GM21737 (cell line): ENCODE data around the gene UGT1A10.
"Not testable (repeated sequence)": the region's sequence is repeated elsewhere in the genome, so short reads cannot be mapped to it uniquely, and the experiment has no call there.

Experiments
- ATAC-seq: cut with Tn5 transposase; IDR thresholded peaks from one replicate; pipeline ENCODE4 v1.9.1; 2021; ENCODE audit warnings: mild to moderate bottlenecking, moderate library complexity; ENCODE audit not compliant: unreplicated experiment

Gene UGT1A10

GRCh38 chr2:233691443-233692433 lies 55.5 kb downstream of the UGT1A10 start:
- no peak for ATAC-seq

DNA sequence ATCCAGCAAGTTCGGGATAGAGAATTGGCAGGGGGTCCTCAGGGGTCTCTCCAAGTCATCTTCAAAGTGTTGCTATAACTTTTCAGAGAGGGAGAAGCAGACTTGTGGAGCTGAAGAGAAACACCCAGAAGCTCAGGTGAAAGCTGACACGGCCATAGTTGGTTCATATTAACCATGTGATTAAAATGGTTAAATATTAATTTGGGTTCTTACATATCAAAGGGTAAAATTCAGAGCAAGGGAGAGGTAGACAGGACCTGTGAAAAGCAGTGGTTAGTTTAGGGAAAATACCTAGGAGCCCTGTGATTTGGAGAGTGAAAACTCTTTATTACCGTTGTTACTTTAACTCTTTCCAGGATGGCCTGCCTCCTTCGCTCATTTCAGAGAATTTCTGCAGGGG lies 56.4 kb downstream of the UGT1A10 start, which contains the start of gene UGT1A6:
Gene UGT1A6 (plus strand): TSS at position 243 of the 400 bp plus-strand sequence. CDS start 115 bp downstream, at position 358.
- no peak for ATAC-seq

- no peak for ATAC-seq
Observed at GRCh38 chr2:233693963-233694362, 57.7 kb downstream of the UGT1A10 start.

- no peak for ATAC-seq
Observed at GRCh38 chr2:233698740-233699139, 62.5 kb downstream of the UGT1A10 start.

DNA sequence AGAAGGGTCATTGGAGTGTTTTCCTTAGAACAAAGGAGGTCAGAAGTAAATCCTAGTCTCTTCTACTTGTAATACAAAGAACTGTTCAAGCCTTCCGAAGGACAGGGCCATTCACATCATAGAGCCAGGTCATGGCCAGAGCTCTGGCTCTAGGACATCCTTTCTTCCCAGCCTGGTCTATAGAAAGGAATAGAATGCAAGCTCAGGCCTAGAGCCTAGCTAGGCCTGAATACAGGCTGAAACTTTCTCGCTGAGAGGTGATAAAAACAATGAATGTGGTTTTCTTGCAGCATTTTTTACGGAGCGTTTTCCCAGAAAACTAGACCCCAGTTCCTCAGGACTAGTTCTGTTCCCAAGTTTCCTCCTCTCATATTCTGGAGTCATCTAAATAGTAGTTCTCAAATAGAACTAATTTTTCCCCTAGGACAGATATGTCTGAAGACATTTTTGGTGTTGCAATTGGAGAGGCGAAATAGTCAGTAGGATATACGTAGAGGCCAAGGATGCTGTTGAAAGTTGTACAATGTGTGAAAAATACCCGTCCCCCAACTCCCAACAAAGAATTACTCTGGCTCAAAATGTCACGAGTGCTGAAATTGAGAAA lies 63.3 kb downstream of the UGT1A10 start:
- no peak for ATAC-seq

DNA sequence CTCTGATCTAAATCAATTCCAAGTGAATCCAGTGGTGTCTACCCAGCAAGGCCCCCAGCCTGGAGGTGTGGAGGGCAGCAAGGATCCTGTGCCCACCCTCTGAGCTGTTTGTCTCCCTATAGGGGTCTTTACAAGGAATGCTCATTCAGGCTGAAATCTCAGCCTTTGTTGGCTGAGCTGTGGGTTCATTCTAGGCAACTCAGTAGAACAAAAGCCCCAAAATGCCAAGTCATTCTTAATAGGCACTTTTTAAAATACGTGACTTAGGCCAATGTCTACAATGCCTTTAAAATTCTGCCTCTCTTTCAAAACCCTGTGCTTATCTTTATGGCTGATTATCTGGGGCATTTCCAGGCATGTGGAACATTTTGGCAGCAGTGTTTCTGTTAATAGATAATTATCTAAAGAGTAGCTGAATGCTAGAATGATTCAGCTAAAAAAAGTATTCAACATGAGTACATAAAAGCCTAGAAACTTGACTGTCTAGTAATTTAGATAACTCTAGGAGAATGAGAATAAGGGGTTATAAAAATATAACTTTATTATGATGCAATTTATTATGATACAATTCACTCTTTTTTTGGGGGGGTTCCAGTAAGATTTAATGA lies 63.9 kb downstream of the UGT1A10 start:
- no peak for ATAC-seq

- ATAC-seq: not testable (repeated sequence)
Observed at GRCh38 chr2:233700842-233701241, 64.6 kb downstream of the UGT1A10 start.

GRCh38 chr2:233702238-233702637 lies 66.0 kb downstream of the UGT1A10 start:
- no peak for ATAC-seq

DNA sequence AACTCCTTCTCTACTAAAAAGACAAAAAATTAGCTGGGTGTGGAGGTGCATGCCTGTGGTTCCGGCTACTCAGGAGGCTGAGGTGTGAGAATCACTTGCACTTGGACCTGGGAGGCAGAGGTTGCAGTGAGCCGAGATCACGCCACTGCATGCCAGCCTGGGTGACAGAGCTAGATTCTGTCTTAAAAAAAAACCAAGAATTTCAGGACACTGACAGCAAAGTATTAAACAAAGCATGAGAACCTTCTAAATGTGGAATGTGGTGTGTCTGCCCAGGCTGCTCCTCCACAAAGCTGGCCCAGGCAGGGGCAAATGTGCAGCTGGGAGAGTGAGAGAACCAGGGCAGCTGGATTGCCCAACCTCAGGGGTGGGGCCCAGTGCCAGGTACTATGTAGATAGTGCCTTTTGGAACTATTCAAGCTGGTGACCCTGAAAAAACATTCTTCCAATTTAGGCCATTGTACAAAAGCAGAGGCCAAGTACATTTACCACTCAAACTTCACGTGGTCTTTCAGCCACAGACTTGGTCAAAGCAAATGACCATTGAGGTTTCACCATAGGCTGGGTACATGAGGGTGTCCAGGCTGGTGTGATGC lies 69.8 kb downstream of the UGT1A10 start:
- no peak for ATAC-seq

GRCh38 chr2:233706720-233707119 lies 70.5 kb downstream of the UGT1A10 start:
- no peak for ATAC-seq

DNA sequence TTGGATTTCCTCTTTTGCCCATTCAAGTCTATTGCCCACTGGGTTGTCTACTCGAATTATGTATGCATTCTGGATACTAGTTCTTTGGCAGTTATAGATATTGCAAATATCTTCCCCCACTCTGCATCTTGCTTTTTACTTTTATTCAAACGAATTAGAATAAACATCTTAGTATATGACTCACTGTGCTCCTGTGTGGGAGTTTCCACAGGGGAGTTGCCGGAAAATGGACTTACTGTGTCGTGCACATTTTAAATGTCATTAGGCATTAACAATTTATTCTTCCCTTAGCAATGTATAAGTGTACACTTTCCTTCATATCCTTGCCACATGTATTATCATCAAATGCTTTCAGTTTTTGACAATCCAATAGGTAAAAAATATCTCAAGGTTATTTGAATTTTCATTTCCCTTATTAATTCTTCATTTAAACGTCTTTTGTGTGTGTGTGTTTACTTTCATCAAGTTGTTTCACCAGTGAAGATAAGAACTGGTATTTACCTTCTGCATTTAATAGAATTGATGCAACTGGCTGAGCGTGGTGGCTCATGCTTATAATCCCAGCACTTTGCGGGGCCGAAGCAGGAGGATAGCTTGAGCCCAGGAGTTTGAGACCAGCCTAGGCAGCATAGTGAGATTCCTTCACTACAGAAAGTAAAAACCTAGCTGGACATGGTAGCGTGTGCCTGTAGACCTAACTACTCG lies 71.8 kb downstream of the UGT1A10 start:
- ATAC-seq: no peak

- ATAC-seq: no peak
Observed at GRCh38 chr2:233708942-233709341, 72.7 kb downstream of the UGT1A10 start.

- no peak for ATAC-seq
Observed at GRCh38 chr2:233711312-233712008, 75.2 kb downstream of the UGT1A10 start.

DNA sequence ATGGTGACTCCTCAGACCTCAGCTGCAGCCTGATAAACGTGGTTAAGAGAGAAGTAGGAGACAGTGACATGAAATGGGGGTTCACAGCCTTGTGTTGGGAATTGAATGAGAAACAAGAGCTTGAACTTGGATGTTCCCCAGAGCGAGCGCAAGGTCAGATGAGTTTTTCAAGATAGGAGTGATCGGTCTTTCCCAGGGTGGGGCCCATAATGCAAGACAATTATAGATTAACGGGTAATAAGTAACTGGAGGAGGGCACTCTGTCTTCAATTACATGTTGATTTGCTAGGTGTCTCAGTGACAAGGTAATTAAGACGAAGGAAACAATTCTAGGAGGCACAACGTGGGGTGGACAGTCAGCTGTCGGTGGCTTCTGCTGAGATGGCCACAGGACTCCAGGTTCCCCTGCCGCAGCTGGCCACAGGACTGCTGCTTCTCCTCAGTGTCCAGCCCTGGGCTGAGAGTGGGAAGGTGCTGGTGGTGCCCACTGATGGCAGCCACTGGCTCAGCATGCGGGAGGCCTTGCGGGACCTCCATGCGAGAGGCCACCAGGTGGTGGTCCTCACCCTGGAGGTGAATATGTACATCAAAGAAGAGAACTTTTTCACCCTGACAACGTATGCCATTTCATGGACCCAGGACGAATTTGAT lies 76.5 kb downstream of the UGT1A10 start, which contains the start of gene UGT1A5:
Gene UGT1A5 (plus strand): TSS at position 297 of the 651 bp plus-strand sequence. CDS start 85 bp downstream, at position 382.
- ATAC-seq: no peak

DNA sequence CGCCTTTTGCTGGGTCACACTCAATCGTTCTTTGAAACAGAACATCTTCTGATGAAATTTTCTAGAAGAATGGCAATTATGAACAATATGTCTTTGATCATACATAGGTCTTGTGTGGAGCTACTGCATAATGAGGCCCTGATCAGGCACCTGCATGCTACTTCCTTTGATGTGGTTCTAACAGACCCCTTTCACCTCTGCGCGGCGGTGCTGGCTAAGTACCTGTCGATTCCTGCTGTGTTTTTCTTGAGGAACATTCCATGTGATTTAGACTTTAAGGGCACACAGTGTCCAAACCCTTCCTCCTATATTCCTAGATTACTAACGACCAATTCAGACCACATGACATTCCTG lies 77.0 kb downstream of the UGT1A10 start:
- ATAC-seq: no peak

DNA sequence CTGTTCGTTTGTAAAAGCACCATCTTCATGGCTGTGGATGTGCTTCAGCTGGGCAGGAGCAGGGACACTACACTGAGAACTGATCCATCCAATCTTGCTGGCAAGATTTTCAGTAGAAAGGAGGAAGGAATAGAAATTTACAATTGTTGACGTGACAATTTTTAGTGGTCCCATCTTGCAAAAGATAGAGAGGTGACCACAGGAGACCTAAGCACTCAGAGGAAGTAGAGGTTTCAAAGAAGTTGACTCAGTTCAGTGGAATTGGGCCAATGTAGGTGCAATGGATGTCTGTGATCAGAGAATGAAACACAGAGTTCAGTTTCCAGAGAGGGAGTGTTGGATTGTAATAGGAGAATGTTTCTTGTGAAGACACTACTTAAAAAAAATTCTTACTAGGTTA lies 77.9 kb downstream of the UGT1A10 start:
- no peak for ATAC-seq

GRCh38 chr2:233718552-233718951 lies 82.3 kb downstream of the UGT1A10 start, which contains the start of gene UGT1A4:
TSS of gene UGT1A4 (plus strand) at chr2:233718736. CDS start at chr2:233718821, 85 bp downstream.
- ATAC-seq: no peak

GRCh38 chr2:233728723-233729301 lies 92.6 kb downstream of the UGT1A10 start, which contains the start of gene UGT1A3:
TSS of gene UGT1A3 (plus strand) at chr2:233729042. CDS start at chr2:233729127, 85 bp downstream.
- no peak for ATAC-seq
